Lung (tissue), 12 donors: ENCODE results near the gene SH3BP2. TPM values are rescaled to one million over a fixed set of nuclear protein-coding genes. Genes with fewer than 3 reads are reported as not detected.

ENCODE experiments used
- ATAC-seq: fragments of 200-7000 bp; cut with Tn5 transposase; one replicate; pipeline ENCODE4 v1.9.1; 2020; ENCODE audit warnings: moderate number of reproducible peaks; ENCODE audit not compliant: insufficient read depth, low FRiP score
- DNase-seq, 3 donors: peaks; one replicate each; pipeline ENCODE4 v3.0.0-alpha.2; 2013 to 2017
- H3K27ac ChIP-seq, 2 donors: one replicate each; pipeline ENCODE4 v1.5.1; 2013; ENCODE audit warnings: mild to moderate bottlenecking in 2 of 2, moderate library complexity in 2 of 2, control low read depth in 1 of 2, inconsistent platforms in 1 of 2, low read depth in 1 of 2, low read length in 1 of 2
- H3K27me3 ChIP-seq, 3 donors: one replicate each; pipeline ENCODE4 v1.5.1; 2013; ENCODE audit warnings: low read length in 2 of 3; ENCODE audit not compliant: control insufficient read depth in 3 of 3, insufficient read depth in 3 of 3
- H3K36me3 ChIP-seq, 4 donors: one replicate each; pipeline ENCODE4 v1.5.1; 2013; ENCODE audit warnings: low read length in 4 of 4, mild to moderate bottlenecking in 1 of 4, moderate library complexity in 1 of 4; ENCODE audit not compliant: control insufficient read depth in 4 of 4, insufficient read depth in 4 of 4
- H3K4me1 ChIP-seq, 5 donors: one replicate each; pipeline ENCODE4 v1.5.1; 2013; ENCODE audit warnings: low read length in 5 of 5, mild to moderate bottlenecking in 2 of 5, moderate library complexity in 1 of 5; ENCODE audit not compliant: control insufficient read depth in 5 of 5, insufficient read depth in 5 of 5
- H3K4me3 ChIP-seq: one replicate; pipeline ENCODE4 v1.5.1; 2013; ENCODE audit warnings: mild to moderate bottlenecking, control low read depth, moderate library complexity
- H3K9ac ChIP-seq, 2 donors: one replicate each; pipeline ENCODE4 v1.5.1; 2013; ENCODE audit warnings: low read length in 2 of 2, control low read depth in 1 of 2; ENCODE audit not compliant: insufficient read depth in 1 of 2
- H3K9me3 ChIP-seq, 4 donors: one replicate each; pipeline ENCODE4 v1.5.1; 2013; ENCODE audit warnings: low read length in 3 of 4, mild to moderate bottlenecking in 1 of 4, moderate library complexity in 1 of 4; ENCODE audit not compliant: control insufficient read depth in 4 of 4, insufficient read depth in 3 of 4
- WGBS, 2 donors: extraction: QIAGEN DNeasy Blood & Tissue Kit; methylation state at CpG; one replicate each; pipeline ENCODE4 v1.1.7; 2013; 5-methylcytosine and 5-hydroxymethylcytosine counted together
- polyA plus RNA-seq, 2 donors: library from polyadenylated mRNA; stranded (reverse); fragments of 200-250 nt; gene quantifications; one replicate each; pipeline ENCODE4 v1.2.1, GENCODE V29; 2013
- total RNA-seq, 2 donors: library from RNA; depleted of rRNA in 1 of 2; stranded (reverse); fragments of >200 nt in 1 of 2; gene quantifications; one replicate each; pipeline ENCODE4 v1.2.1, GENCODE V29; 2014 to 2021
- TF ChIP-seq, protein P1 (sequence below): IDR thresholded peaks from 2 replicates; pipeline ENCODE4 v1.5.1; 2012; ENCODE audit warnings: mild to moderate bottlenecking; ENCODE audit errors: control extremely low read depth, extremely low read depth
- donor health status: control.
- donor health status: control.
- donor health status: Bipolar disorder and iron deficiency.
- donor health status: healthy.
- donor health status: DM: yes; HTN: yes; CAD: no.

Gene SH3BP2
- total and polyA plus RNA-seq, 4 donors: 49.9 to 117 (median 79.8) TPM

DNA sequence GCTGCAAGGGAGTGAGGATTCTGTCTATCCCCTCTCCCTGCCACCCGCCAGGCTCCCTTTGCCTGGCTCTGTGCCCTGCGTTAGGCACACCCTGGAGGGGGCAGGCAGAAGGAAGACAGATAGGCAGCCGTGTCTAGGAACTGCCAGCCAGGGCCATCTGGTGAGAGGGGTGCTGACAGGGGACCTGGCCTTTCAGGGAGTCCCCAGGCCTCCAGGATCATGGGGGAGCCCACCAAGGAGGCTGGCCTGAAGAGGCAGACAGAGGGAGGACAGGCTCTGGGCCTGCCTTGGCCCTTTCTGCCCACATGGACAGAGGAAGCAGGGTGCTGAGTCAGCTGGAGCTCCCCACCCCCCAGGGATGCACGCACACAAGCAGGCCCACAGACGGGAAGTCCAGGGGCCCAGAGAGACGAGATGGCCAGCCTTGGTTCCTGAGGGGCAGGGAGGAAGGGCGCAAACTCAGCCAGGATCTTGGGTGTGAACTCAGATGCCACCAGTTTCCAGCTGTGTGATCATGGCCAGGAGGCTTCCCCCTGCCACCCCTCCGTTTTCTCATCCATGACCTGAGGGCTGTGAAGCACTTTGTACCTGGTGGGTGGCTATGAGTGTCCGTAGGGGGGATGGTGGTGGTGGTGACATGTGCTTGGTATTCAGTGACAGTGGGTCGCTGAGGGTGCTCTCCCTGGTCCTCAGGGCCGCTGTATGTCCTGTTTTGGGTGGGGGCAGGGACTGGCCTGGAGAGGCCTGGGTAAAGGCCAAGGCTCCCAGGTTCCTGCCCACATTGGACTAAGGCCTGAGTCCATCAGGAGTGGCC is 1.8 kb downstream of the SH3BP2 start:
- ATAC-seq (no peak), DNase-seq (peak in 2 of 3 donors; percentile 40 to 74)
- Histone ChIP-seq H3K4me3 (no peak overlapping the region), H3K9ac (no peak overlapping the region), H3K27ac (peak overlapping the region; percentile 29 to 74), H3K27me3 (no peaks in the 10 kb centered on the region), H3K9me3 (no peaks in the 10 kb centered on the region), H3K36me3 (peaks cover 0 to 2% (median 0%) of the 10 kb centered on the region in 4 donors), H3K4me1 (peaks cover 10 to 65% (median 37%) of the 10 kb centered on the region in 5 donors)
- WGBS, 2 donors: 40 to 45% methylated on average over 11 of the region's 11 CpGs
- TF ChIP-seq, protein P1, sequence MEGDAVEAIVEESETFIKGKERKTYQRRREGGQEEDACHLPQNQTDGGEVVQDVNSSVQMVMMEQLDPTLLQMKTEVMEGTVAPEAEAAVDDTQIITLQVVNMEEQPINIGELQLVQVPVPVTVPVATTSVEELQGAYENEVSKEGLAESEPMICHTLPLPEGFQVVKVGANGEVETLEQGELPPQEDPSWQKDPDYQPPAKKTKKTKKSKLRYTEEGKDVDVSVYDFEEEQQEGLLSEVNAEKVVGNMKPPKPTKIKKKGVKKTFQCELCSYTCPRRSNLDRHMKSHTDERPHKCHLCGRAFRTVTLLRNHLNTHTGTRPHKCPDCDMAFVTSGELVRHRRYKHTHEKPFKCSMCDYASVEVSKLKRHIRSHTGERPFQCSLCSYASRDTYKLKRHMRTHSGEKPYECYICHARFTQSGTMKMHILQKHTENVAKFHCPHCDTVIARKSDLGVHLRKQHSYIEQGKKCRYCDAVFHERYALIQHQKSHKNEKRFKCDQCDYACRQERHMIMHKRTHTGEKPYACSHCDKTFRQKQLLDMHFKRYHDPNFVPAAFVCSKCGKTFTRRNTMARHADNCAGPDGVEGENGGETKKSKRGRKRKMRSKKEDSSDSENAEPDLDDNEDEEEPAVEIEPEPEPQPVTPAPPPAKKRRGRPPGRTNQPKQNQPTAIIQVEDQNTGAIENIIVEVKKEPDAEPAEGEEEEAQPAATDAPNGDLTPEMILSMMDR: no peak

DNA sequence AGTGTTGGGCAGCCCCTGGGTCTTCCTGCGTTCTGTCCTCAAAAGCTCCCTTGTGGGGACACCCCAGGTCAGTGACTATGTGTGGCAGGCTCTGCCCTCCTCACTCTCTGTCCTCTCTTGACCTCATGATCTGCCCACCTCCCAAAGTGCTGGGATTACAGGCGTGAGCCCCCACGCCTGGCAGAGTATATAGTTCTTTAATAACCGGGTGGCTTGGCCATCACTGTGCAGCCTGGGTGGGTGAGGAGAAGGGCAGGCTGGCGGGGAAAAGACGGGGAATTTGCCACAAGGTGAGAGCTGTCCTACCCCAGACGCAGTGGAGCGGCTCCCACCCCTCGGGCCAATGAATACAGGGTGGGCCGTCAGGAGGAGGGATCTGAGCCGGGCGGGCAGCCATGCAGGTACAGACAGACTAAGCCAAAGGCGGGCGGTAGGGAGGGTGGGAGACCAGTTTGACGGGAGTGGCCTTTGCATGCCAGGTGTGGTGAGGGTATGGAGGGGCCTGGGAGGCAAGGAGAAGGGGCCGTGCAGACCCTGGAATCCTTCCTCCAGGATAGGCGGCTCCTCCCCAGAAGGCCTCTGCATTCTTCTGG is 2.5 kb downstream of the SH3BP2 start:
- Histone ChIP-seq H3K4me3 (no peak overlapping the region), H3K4me1 (peaks cover 10 to 67% (median 44%) of the 10 kb centered on the region in 5 donors), H3K27ac (peak overlapping the region in 1 of 2 donors; percentile 74), H3K36me3 (peaks cover 0 to 2% (median 0%) of the 10 kb centered on the region in 4 donors), H3K27me3 (no peaks in the 10 kb centered on the region), H3K9ac (no peak overlapping the region), H3K9me3 (no peaks in the 10 kb centered on the region)
- DNase-seq (peak in 1 of 3 donors; percentile 10), ATAC-seq (no peak)
- TF ChIP-seq, protein P1: no peak
- 90 to 94% methylated on average over 17 of the region's 17 CpGs for WGBS, 2 donors

DNA sequence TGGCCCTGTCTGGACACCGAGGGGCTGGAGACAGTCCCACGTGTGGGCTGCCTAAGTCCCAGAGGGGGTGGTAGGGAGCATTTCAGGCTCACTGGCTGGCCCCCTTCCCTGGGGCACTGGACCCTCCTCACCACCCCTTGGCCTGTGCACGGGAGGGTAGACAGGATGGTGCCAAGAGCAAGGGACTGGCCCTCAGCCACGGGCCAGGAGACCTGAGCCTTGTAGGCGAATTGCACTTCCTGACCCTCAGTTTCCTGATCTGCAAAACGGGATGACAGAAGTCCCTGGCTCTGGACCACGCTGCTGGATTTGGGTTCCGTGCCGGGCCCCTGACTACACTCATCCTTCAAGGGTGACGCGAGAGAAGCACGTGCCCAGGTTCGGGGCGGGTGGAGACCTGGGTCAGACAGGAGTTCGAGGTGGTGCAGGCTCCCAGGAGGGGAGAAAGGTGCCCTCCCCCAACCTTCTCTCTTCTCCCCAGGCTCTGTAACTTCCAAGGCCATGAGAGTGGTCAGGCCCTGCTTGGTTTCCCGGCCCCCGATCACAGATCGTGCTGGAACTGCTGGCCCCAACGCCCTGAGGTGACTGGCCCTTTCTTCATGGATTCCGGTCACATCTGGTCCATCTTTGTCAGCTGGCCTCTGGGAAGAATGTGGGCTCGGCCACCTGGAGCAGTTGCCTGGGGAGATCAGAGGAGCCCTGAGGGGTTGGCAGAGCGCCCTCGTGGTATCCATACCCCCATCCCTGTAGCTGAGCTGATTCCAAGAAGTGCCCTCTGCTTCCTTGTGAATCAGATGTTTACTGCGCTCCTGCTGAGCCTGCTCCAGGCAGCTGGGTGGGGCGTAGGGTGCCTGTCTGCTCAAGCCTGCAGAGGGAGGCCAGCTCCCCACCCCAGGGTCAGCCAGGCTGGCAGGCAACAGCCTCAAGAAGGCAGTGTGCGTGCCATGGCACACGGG is 3.3 kb downstream of the SH3BP2 start:
- H3K4me3 ChIP-seq: no peak overlapping the region
- peak in 1 of 3 donors; percentile 12 for DNase-seq

More for the DNA sequence above, 3.3 kb downstream of the SH3BP2 start:
- Histone ChIP-seq H3K4me1 (peaks cover 14 to 75% (median 50%) of the 10 kb centered on the region in 5 donors), H3K27ac (peak overlapping the region in 1 of 2 donors; percentile 74), H3K9me3 (no peaks in the 10 kb centered on the region), H3K27me3 (no peaks in the 10 kb centered on the region), H3K36me3 (peaks cover 0 to 2% (median 0%) of the 10 kb centered on the region in 4 donors), H3K9ac (no peak overlapping the region)
- TF ChIP-seq, protein P1: no peak
- ATAC-seq: no peak
- 73 to 86% methylated on average over 27 of the region's 27 CpGs for WGBS, 2 donors
